K562 (cell line): Measurements from ENCODE around the gene TTC13. TPM values are rescaled to one million over a fixed set of nuclear protein-coding genes. Genes with fewer than 3 reads are reported as not detected.

Experiments
- CEBPG ChIP-seq, 3 experiments: fragments of 200-800 bp in 1 of 3; sonication (Bioruptor generic) in 1 of 3; sonication (generic) in 1 of 3; formaldehyde crosslinking in 1 of 3; IDR thresholded peaks in 2 of 3; conservative IDR thresholded peaks in 1 of 3; 2 replicates each; pipeline versions ENCODE4 v1.6.1 to v1.8.0; 2016 to 2022; ENCODE audit warnings: missing compliant biosample characterization in 2 of 3, missing genetic modification characterization in 2 of 3, mild to moderate bottlenecking in 1 of 3, missing genetic modification reagents in 1 of 3
- EZH2 ChIP-seq: IDR thresholded peaks from 2 replicates; pipeline ENCODE4 v1.6.1; 2012; ENCODE audit warnings: low read depth, mild to moderate bottlenecking, inconsistent platforms, low read length, borderline replicate concordance
- GTF3C2 ChIP-seq: IDR thresholded peaks from 3 replicates; pipeline ENCODE4 v1.6.1; 2011; ENCODE audit warnings: borderline replicate concordance, mild to moderate bottlenecking, moderate library complexity; ENCODE audit not compliant: insufficient read length; ENCODE audit errors: extremely low read depth
- MEF2D ChIP-seq: conservative IDR thresholded peaks from 2 replicates; pipeline ENCODE4 v1.6.1; 2016; ENCODE audit warnings: low read depth, missing genetic modification characterization, missing compliant biosample characterization
- NONO ChIP-seq, 2 experiments: fragments of 200-400 bp in 1 of 2; fragments of 450-650 bp in 1 of 2; formaldehyde crosslinking in 1 of 2; IDR thresholded peaks; 2 replicates each; pipeline ENCODE4 v1.6.1; 2017; ENCODE audit warnings: low read depth in 2 of 2, mild to moderate bottlenecking in 2 of 2, moderate library complexity in 2 of 2, low read length in 1 of 2
- OTX1 ChIP-seq: fragments of 450-650 bp; formaldehyde crosslinking; IDR thresholded peaks from 2 replicates; pipeline ENCODE4 v1.4.0; 2022; ENCODE audit warnings: mild to moderate bottlenecking
- POLR2A ChIP-seq: fragments of 450-650 bp; conservative IDR thresholded peaks from 2 replicates; pipeline ENCODE4 v1.6.1; 2016
- POLR3A ChIP-seq: IDR thresholded peaks from 2 replicates; pipeline ENCODE4 v1.6.1; 2011; ENCODE audit warnings: borderline replicate concordance, mild to moderate bottlenecking, moderate library complexity; ENCODE audit not compliant: insufficient read length, insufficient read depth; ENCODE audit errors: extremely low read depth
- SREBF2 ChIP-seq: sonication (generic); formaldehyde crosslinking; IDR thresholded peaks from 2 replicates; pipeline ENCODE4 v1.4.0; 2020; ENCODE audit warnings: mild to moderate bottlenecking, missing genetic modification reagents
- TEAD1 ChIP-seq, 2 experiments: fragments of 450-650 bp in 1 of 2; sonication (generic) in 1 of 2; formaldehyde crosslinking; IDR thresholded peaks; 2 replicates each; pipeline versions ENCODE4 v1.4.0 to v1.8.0; 2020 to 2022; ENCODE audit warnings: mild to moderate bottlenecking in 2 of 2, missing genetic modification reagents in 1 of 2
- TOE1 ChIP-seq, 2 experiments: fragments of 450-650 bp in 1 of 2; sonication (generic) in 1 of 2; formaldehyde crosslinking in 1 of 2; IDR thresholded peaks; 2 replicates each; pipeline versions ENCODE4 v1.7.1 to v1.8.0; 2016 to 2022; ENCODE audit warnings: borderline replicate concordance in 2 of 2, mild to moderate bottlenecking in 2 of 2, antibody characterized with exemption in 1 of 2, inconsistent platforms in 1 of 2, low read depth in 1 of 2, missing genetic modification reagents in 1 of 2, moderate library complexity in 1 of 2
- UBTF ChIP-seq, 2 experiments: IDR thresholded peaks; 2 replicates each; pipeline ENCODE4 v1.6.1; 2012; ENCODE audit warnings: improper control_type of control experiment in 2 of 2, low read depth in 2 of 2, low read length in 2 of 2, borderline replicate concordance in 1 of 2
- ZBTB5 ChIP-seq: fragments of 450-650 bp; IDR thresholded peaks from 2 replicates; pipeline ENCODE4 v1.6.1; 2017; ENCODE audit warnings: antibody characterized with exemption
- ZNF134 ChIP-seq: fragments of 250-450 bp; sonication (Bioruptor Pico); conservative IDR thresholded peaks from 2 replicates; pipeline ENCODE4 v1.4.0; 2020
- ZNF75A ChIP-seq: fragments of 450-650 bp; formaldehyde crosslinking; IDR thresholded peaks from 2 replicates; pipeline ENCODE4 v1.4.0; 2020; ENCODE audit warnings: mild to moderate bottlenecking
- polyA plus RNA-seq, 8 experiments: library from polyadenylated mRNA; depleted of rRNA in 4 of 8; stranded (reverse) in 5 of 8; unstranded in 3 of 8; fragments of >200 nt; fragmentation: Nextera tagmentation in 2 of 8; fragmentation: Illumina TruSeq in 1 of 8; extraction: Ambion mirVana in 2 of 8; extraction: Trizol in 1 of 8; gene quantifications; 2 replicates each; pipeline versions ENCODE4 v1.2.1 to v1.2.3, GENCODE V29; 2011 to 2014; ENCODE audit warnings: inconsistent platforms in 1 of 8, missing spikeins in 1 of 8
- total RNA-seq, 7 experiments: library from RNA; depleted of rRNA in 6 of 7; stranded (reverse); fragments of >200 nt in 6 of 7; fragmentation: Illumina TruSeq in 2 of 7; extraction: Trizol in 2 of 7; gene quantifications; 2 replicates each; pipeline versions ENCODE4 v1.2.1 to v1.2.3, GENCODE V29; 2011 to 2021; ENCODE audit warnings: low replicate concordance in 1 of 7

Gene TTC13
- total and polyA plus RNA-seq, 9 of the 15 experiments (the other 6 are each of a cell fraction or from before 2014, with no cell fraction given): 1.7 to 13.8 (median 9.6) TPM

GRCh38 chr1:230978491-230979388, at the start of gene TTC13, which contains the start of gene ARV1 (continued):
- TF ChIP-seq SREBF2 (CRISPR knock-in tag) (peak; percentile 72; the same call in 1 of the 2 replicates), TEAD1 (CRISPR knock-in tag; IDR thresholded peaks at IDR 0.05) (peak; percentile 52 to 87; a peak in 3 of 4 replicates), GTF3C2 (no peak), EZH2 (no peak), ZNF134 (CRISPR knock-in tag) (peak; percentile 70; the same call in 1 of the 2 replicates), ZBTB5 (no peak), POLR2A (peak; percentile 97), CEBPG (CRISPR knock-in tag; IDR thresholded peaks at IDR 0.05) (peak; percentile 28; the same call in 1 of the 2 replicates), CEBPG (tag; conservative IDR thresholded peaks at IDR 0.05 in 1 of 2, IDR thresholded peaks at IDR 0.05 in 1 of 2) (no peak), UBTF (IDR thresholded peaks at IDR 0.05; ENCODE audit: borderline replicate concordance in 1 of 2, low read depth in 2 of 2, low read length in 2 of 2) (peak; percentile 52 to 82), MEF2D (tag) (peak; percentile 55; the same call in 1 of the 2 replicates), POLR3A (no peak), OTX1 (CRISPR knock-in tag) (no peak), NONO (IDR thresholded peaks at IDR 0.05; ENCODE audit: low read depth in 2 of 2, low read length in 1 of 2) (no peak; a peak in 2 of 4 replicates), TOE1 (IDR thresholded peaks at IDR 0.05; ENCODE audit: borderline replicate concordance) (peak; percentile 40; the same call in 1 of the 2 replicates), TOE1 (CRISPR knock-in tag; IDR thresholded peaks at IDR 0.05; ENCODE audit: borderline replicate concordance, low read depth) (0 out of 2 replicates have a peak, but pooled peaks have one; percentile 60), ZNF75A (no peak)
